Measurements from ENCODE around the gene EML5. TPM values are rescaled to one million over a fixed set of nuclear protein-coding genes. Genes with fewer than 3 reads are reported as not detected.

Gene EML5
- total and polyA plus RNA-seq, 2 donors (not counting 1 experiment from before 2014, with no cell fraction given), result 0.10 to 0.66 TPM

- no peaks in the 10 kb centered on the region for H3K9me3 ChIP-seq (ENCODE audit: control insufficient read depth, insufficient read depth, low read depth, low read length)
- TF ChIP-seq EZH2 (IDR thresholded peaks at IDR 0.05; ENCODE audit: low read length, missing control alignments) (no peak), CTCF (conservative IDR thresholded peaks at IDR 0.05 in 1 of 2, IDR thresholded peaks at IDR 0.05 in 1 of 2; ENCODE audit: low read depth in 1 of 2, low read length in 2 of 2) (no peak)
Measured at GRCh38 chr14:88733121-88733520, 59.6 kb downstream of the EML5 start.

GRCh38 chr14:88729159-88729558 lies 63.6 kb downstream of the EML5 start:
- TF ChIP-seq CTCF (conservative IDR thresholded peaks at IDR 0.05 in 1 of 2, IDR thresholded peaks at IDR 0.05 in 1 of 2; ENCODE audit: low read depth in 1 of 2, low read length in 2 of 2) (peak in 1 of 2 donors; percentile 46), EZH2 (IDR thresholded peaks at IDR 0.05; ENCODE audit: low read length, missing control alignments) (no peak)
- DNase-seq (ENCODE audit: low read depth in 2 of 2), result peak in 1 of 2 donors; percentile 1
- Histone ChIP-seq H2AFZ (ENCODE audit: low read length) (no peak overlapping the region), H4K20me1 (ENCODE audit: control insufficient read depth, extremely low read depth, insufficient read depth, low read length) (no peaks in the 10 kb centered on the region), H3K79me2 (ENCODE audit: control insufficient read depth, insufficient read depth, low read length) (no peaks in the 10 kb centered on the region), H3K4me2 (ENCODE audit: extremely low read depth, insufficient read depth, low read length) (no peak overlapping the region), H3K27me3 (ENCODE audit: control insufficient read depth, insufficient read depth, low read length) (no peaks in the 10 kb centered on the region), H3K9me3 (ENCODE audit: control insufficient read depth, insufficient read depth, low read depth, low read length) (no peaks in the 10 kb centered on the region), H3K9ac (ENCODE audit: insufficient read depth, low read length) (no peak overlapping the region), H3K4me3 (replicated peaks in 1 of 4; ENCODE audit: control extremely low read depth in 1 of 4, insufficient read depth in 1 of 4, low read depth in 3 of 4, low read length in 4 of 4) (no peak overlapping the region), H3K27ac (ENCODE audit: insufficient read depth, low read length) (no peak overlapping the region), H3K36me3 (ENCODE audit: control insufficient read depth, insufficient read depth, low read length) (no peaks in the 10 kb centered on the region), H3K4me1 (ENCODE audit: control insufficient read depth, extremely low read depth, insufficient read depth, low read length) (no peaks in the 10 kb centered on the region)

More at GRCh38 chr14:88733121-88733520, 59.6 kb downstream of the EML5 start:
- Histone ChIP-seq H3K27me3 (ENCODE audit: control insufficient read depth, insufficient read depth, low read length) (no peaks in the 10 kb centered on the region), H4K20me1 (ENCODE audit: control insufficient read depth, extremely low read depth, insufficient read depth, low read length) (no peaks in the 10 kb centered on the region), H3K4me3 (replicated peaks in 1 of 4; ENCODE audit: control extremely low read depth in 1 of 4, insufficient read depth in 1 of 4, low read depth in 3 of 4, low read length in 4 of 4) (no peak overlapping the region), H3K36me3 (ENCODE audit: control insufficient read depth, insufficient read depth, low read length) (no peaks in the 10 kb centered on the region), H3K4me1 (ENCODE audit: control insufficient read depth, extremely low read depth, insufficient read depth, low read length) (no peaks in the 10 kb centered on the region), H3K27ac (ENCODE audit: insufficient read depth, low read length) (no peak overlapping the region), H3K79me2 (ENCODE audit: control insufficient read depth, insufficient read depth, low read length) (no peaks in the 10 kb centered on the region), H3K9ac (ENCODE audit: insufficient read depth, low read length) (no peak overlapping the region), H3K4me2 (ENCODE audit: extremely low read depth, insufficient read depth, low read length) (no peak overlapping the region), H2AFZ (ENCODE audit: low read length) (no peak overlapping the region)
- no peak for DNase-seq (ENCODE audit: low read depth in 2 of 2)

GRCh38 chr14:88727057-88727456 lies 65.7 kb downstream of the EML5 start:
- Histone ChIP-seq H3K4me2 (ENCODE audit: extremely low read depth, insufficient read depth, low read length) (no peak overlapping the region), H4K20me1 (ENCODE audit: control insufficient read depth, extremely low read depth, insufficient read depth, low read length) (no peaks in the 10 kb centered on the region), H3K9ac (ENCODE audit: insufficient read depth, low read length) (no peak overlapping the region), H2AFZ (ENCODE audit: low read length) (no peak overlapping the region), H3K79me2 (ENCODE audit: control insufficient read depth, insufficient read depth, low read length) (no peaks in the 10 kb centered on the region), H3K27ac (ENCODE audit: insufficient read depth, low read length) (no peak overlapping the region), H3K4me1 (ENCODE audit: control insufficient read depth, extremely low read depth, insufficient read depth, low read length) (no peaks in the 10 kb centered on the region), H3K36me3 (ENCODE audit: control insufficient read depth, insufficient read depth, low read length) (no peaks in the 10 kb centered on the region), H3K4me3 (replicated peaks in 1 of 4; ENCODE audit: control extremely low read depth in 1 of 4, insufficient read depth in 1 of 4, low read depth in 3 of 4, low read length in 4 of 4) (no peak overlapping the region), H3K27me3 (ENCODE audit: control insufficient read depth, insufficient read depth, low read length) (no peaks in the 10 kb centered on the region), H3K9me3 (ENCODE audit: control insufficient read depth, insufficient read depth, low read depth, low read length) (no peaks in the 10 kb centered on the region)
- no peak for DNase-seq (ENCODE audit: low read depth in 2 of 2)
- no peak for TF ChIP-seq CTCF (conservative IDR thresholded peaks at IDR 0.05 in 1 of 2, IDR thresholded peaks at IDR 0.05 in 1 of 2; ENCODE audit: low read depth in 1 of 2, low read length in 2 of 2)
- TF ChIP-seq EZH2 (IDR thresholded peaks at IDR 0.05; ENCODE audit: low read length, missing control alignments), result no peak
